Measurements from ENCODE around the gene TMEFF1. TPM values are rescaled to one million over a fixed set of nuclear protein-coding genes. Genes with fewer than 3 reads are reported as not detected.

The TMEFF1 gene
- total and polyA plus RNA-seq, 2 of the 8 experiments (the other 6 are each of a cell fraction or from before 2014, with no cell fraction given): 13.5 to 68.2 TPM

DNA sequence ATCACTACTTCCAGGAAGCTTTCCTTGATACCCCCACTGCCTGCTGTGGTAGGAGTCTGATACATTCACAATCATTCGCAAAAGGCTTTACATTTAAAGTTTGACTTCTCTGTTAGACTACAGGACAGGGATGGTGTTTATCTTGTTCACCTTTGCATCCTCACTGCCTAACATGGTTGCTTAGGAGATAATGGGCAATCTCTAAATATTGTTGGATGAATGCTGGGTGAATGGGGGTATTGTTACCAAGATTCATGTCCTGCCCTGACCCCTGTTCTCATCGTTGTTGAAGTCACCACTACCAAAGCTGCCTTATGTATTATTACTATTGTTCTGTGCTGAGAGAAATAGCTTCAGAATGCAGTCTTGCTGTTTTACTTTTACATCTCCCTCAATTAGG lies 7.7 kb upstream of the TMEFF1 start:
- no peak for FAIRE-seq
- H3K23ac ChIP-seq (ENCODE audit: insufficient read length): no peak overlapping the region
- ChIA-PET CTCF (ENCODE audit: partially characterized antibody) (interaction anchor here (1.3 to 3.0 kb wide), 5 partner anchors 12 to 141 kb away, joined by 3 to 13 read pairs (median 4); partner anchors contain the start of gene TEX10), POLR2A (ENCODE audit: partially characterized antibody) (interaction anchor here (0.9 to 2.0 kb wide), 2 partner anchors 16 to 38 kb away, joined by 5 to 6 read pairs; partner anchors contain the start of gene MSANTD3)
- no peak overlapping the region for H2BK15ac ChIP-seq (ENCODE audit: low read length)
- H3K27me3 ChIP-seq (replicated peaks in 1 of 4; ENCODE audit: control insufficient read depth in 3 of 4, extremely low read depth in 1 of 4, insufficient read depth in 3 of 4, low read length in 3 of 4): no peaks in the 10 kb centered on the region
- no peaks in the 10 kb centered on the region for H3K23me2 ChIP-seq (ENCODE audit: low read depth, low read length)
- H3K79me1 ChIP-seq (ENCODE audit: low read depth, low read length): no peaks in the 10 kb centered on the region
- H3K9ac ChIP-seq (replicated peaks in 1 of 4; ENCODE audit: extremely low read depth in 1 of 4, low read depth in 3 of 4, low read length in 3 of 4): no peak overlapping the region
- H3K4ac ChIP-seq (replicated peaks; ENCODE audit: insufficient read length, low read depth, low read length): no peak overlapping the region
- no peak overlapping the region for H4K5ac ChIP-seq (ENCODE audit: insufficient read length, low read depth, low read length)
- H3K14ac ChIP-seq (ENCODE audit: insufficient read length): no peak overlapping the region
- no peaks in the 10 kb centered on the region for H3K36me3 ChIP-seq (ENCODE audit: control insufficient read depth in 2 of 4, insufficient read depth in 4 of 4, low read length in 3 of 4)
- no peak overlapping the region for H2AFZ ChIP-seq (ENCODE audit: low read length)
- no peaks in the 10 kb centered on the region for H3K79me2 ChIP-seq (ENCODE audit: control insufficient read depth in 1 of 2, insufficient read depth in 2 of 2, low read length in 2 of 2)
- H2BK5ac ChIP-seq (ENCODE audit: low read depth, low read length): no peak overlapping the region
- WGBS, 2 experiments (ENCODE audit: extremely low coverage in 1 of 2, insufficient coverage in 1 of 2, insufficient read length in 1 of 2, insufficient replicate concordance in 2 of 2, low coverage in 1 of 2, low lambda C conversion rate in 2 of 2, missing lambda C conversion rate in 1 of 2): 87% methylated on average over 2 of the region's 2 CpGs; no CpG with 5 or more reads in 1 of the 2 experiments
- no peak for DNase-seq (ENCODE audit: low read depth in 1 of 2, low spot score in 2 of 2)
- H3K18ac ChIP-seq (ENCODE audit: extremely low read depth, low read length): no peak overlapping the region
- H2BK12ac ChIP-seq (ENCODE audit: low read depth, low read length): no peak overlapping the region
- H3K56ac ChIP-seq (replicated peaks; ENCODE audit: insufficient read length, low read depth, low read length): no peak overlapping the region
- no peaks in the 10 kb centered on the region for H3K9me3 ChIP-seq (ENCODE audit: insufficient read depth in 2 of 2, low read depth in 1 of 2, low read length in 1 of 2)
- H2BK120ac ChIP-seq (replicated peaks; ENCODE audit: low read depth, low read length): no peak overlapping the region
- no peak overlapping the region for H3K4me3 ChIP-seq (ENCODE audit: extremely low read depth in 1 of 4, insufficient read depth in 2 of 4, low read depth in 3 of 4, low read length in 4 of 4)
- H3K4me2 ChIP-seq (ENCODE audit: insufficient read depth in 1 of 2, low read depth in 2 of 2, low read length in 2 of 2): no peak overlapping the region
- H4K20me1 ChIP-seq (replicated peaks in 1 of 2; ENCODE audit: control insufficient read depth in 1 of 2, insufficient read depth in 2 of 2, low read length in 2 of 2): no peaks in the 10 kb centered on the region
- H2AK5ac ChIP-seq (ENCODE audit: low read depth, low read length): no peak overlapping the region
- TF ChIP-seq USF2 (IDR thresholded peaks at IDR 0.05; ENCODE audit: low read length) (no peak), SIN3A (conservative IDR thresholded peaks at IDR 0.05 in 1 of 2, IDR thresholded peaks at IDR 0.05 in 1 of 2; ENCODE audit: low read depth in 1 of 2, low read length in 2 of 2) (no peak)
- no peak overlapping the region for H4K8ac ChIP-seq (ENCODE audit: extremely low read depth, insufficient read depth, low read length)
- no peak overlapping the region for H3K27ac ChIP-seq (ENCODE audit: low read depth, low read length)
- H3K4me1 ChIP-seq (replicated peaks in 1 of 4; ENCODE audit: control insufficient read depth in 3 of 4, insufficient read depth in 4 of 4, low read length in 3 of 4): peaks cover 0 to 6% (median 2%) of the 10 kb centered on the region in 4 experiments; a peak in 3 of 7 replicates
- no peak overlapping the region for H4K91ac ChIP-seq (replicated peaks; ENCODE audit: insufficient read length, low read length)
- no peak overlapping the region for H2BK20ac ChIP-seq (ENCODE audit: low read length)
